DOHH2 (cell line): Measurements from ENCODE around the gene THSD7A.

Experiments
- H3F3A ChIP-seq: fragments of 200-600 bp; sonication (generic), shearing (Covaris generic); 2 replicates; pipeline ENCODE4 v1.6.0; 2016; ENCODE audit warnings: antibody characterized with exemption, mild to moderate bottlenecking; ENCODE audit not compliant: control insufficient read depth, insufficient read depth
- H3K27ac ChIP-seq: fragments of 200-600 bp; sonication (generic); 2 replicates; pipeline ENCODE4 v1.5.1; 2014; ENCODE audit warnings: low read depth, mild to moderate bottlenecking, low read length, moderate library complexity
- H3K27me3 ChIP-seq: fragments of 200-600 bp; sonication (generic); 2 replicates; pipeline ENCODE4 v1.6.1; 2014; ENCODE audit warnings: mild to moderate bottlenecking, low read length, mixed read lengths; ENCODE audit not compliant: control insufficient read depth
- H3K36me3 ChIP-seq: fragments of 200-600 bp; sonication (generic); 2 replicates; pipeline ENCODE4 v1.6.1; 2014; ENCODE audit warnings: mild to moderate bottlenecking, low read length, moderate library complexity, mixed read lengths; ENCODE audit not compliant: control insufficient read depth
- H3K4me1 ChIP-seq: fragments of 200-600 bp; sonication (generic); 2 replicates; pipeline ENCODE4 v1.6.1; 2014; ENCODE audit warnings: mild to moderate bottlenecking, low read length, mixed read lengths; ENCODE audit not compliant: control insufficient read depth
- H3K4me2 ChIP-seq: fragments of 200-600 bp; sonication (generic); 2 replicates; pipeline ENCODE4 v1.6.0; 2014; ENCODE audit warnings: mild to moderate bottlenecking, low read length, moderate library complexity
- H3K4me3 ChIP-seq: fragments of 200-600 bp; sonication (generic); 2 replicates; pipeline ENCODE4 v1.5.1; 2014; ENCODE audit warnings: mild to moderate bottlenecking, low read length, mixed read lengths
- H3K79me2 ChIP-seq: fragments of 200-600 bp; sonication (generic); 2 replicates; pipeline ENCODE4 v1.6.1; 2014; ENCODE audit warnings: mild to moderate bottlenecking, low read length, mixed read lengths; ENCODE audit not compliant: control insufficient read depth
- H3K9me2 ChIP-seq: fragments of 200-600 bp; sonication (generic); replicated peaks from 2 replicates; pipeline ENCODE4 v1.6.1; 2014; ENCODE audit warnings: mild to moderate bottlenecking, low read length, mixed read lengths; ENCODE audit not compliant: control insufficient read depth
- H3K9me3 ChIP-seq: fragments of 200-600 bp; sonication (generic); 2 replicates; pipeline ENCODE4 v1.6.1; 2014; ENCODE audit warnings: antibody characterized with exemption, low read length, mixed read lengths; ENCODE audit not compliant: control insufficient read depth, insufficient read depth
- H4K20me1 ChIP-seq: fragments of 200-600 bp; sonication (generic); 2 replicates; pipeline ENCODE4 v1.6.0; 2014; ENCODE audit warnings: low read depth, mild to moderate bottlenecking, antibody characterized with exemption, low read length, moderate library complexity; ENCODE audit not compliant: control insufficient read depth, insufficient read depth
- CTCF ChIP-seq: fragments of 200-600 bp; sonication (generic); IDR thresholded peaks from one replicate; pipeline ENCODE4 v1.5.1; 2014; ENCODE audit warnings: antibody characterized with exemption, mild to moderate bottlenecking, low read depth, low read length; ENCODE audit not compliant: poor library complexity, severe bottlenecking
- EZH2phosphoT487 ChIP-seq: fragments of 200-600 bp; sonication (generic); IDR thresholded peaks from 2 replicates; pipeline ENCODE4 v1.6.1; 2017; ENCODE audit warnings: borderline replicate concordance, mild to moderate bottlenecking, antibody characterized with exemption, low read length, moderate library complexity, mixed read lengths

Gene THSD7A

GRCh38 chr7:11833431-11833830, 1.4 kb upstream of the THSD7A start:
- no peak for TF ChIP-seq EZH2phosphoT487
- no peak for TF ChIP-seq CTCF
- no peaks in the 10 kb centered on the region for H3K36me3 ChIP-seq
- H3K4me2 ChIP-seq = no peak overlapping the region

GRCh38 chr7:11831156-11831735, 752 bp downstream of the THSD7A start:
- no peaks in the 10 kb centered on the region for H3K4me1 ChIP-seq
- no peak overlapping the region for H3K4me3 ChIP-seq
- H3K9me2 ChIP-seq = no peaks in the 10 kb centered on the region
- H3K27ac ChIP-seq = no peak overlapping the region
- no peak overlapping the region for H3K4me2 ChIP-seq
- TF ChIP-seq EZH2phosphoT487 (no peak), CTCF (no peak)
- H3K9me3 ChIP-seq = no peaks in the 10 kb centered on the region
- no peaks in the 10 kb centered on the region for H3K27me3 ChIP-seq
- no peaks in the 10 kb centered on the region for H3F3A ChIP-seq
- H3K36me3 ChIP-seq = no peaks in the 10 kb centered on the region
- no peaks in the 10 kb centered on the region for H4K20me1 ChIP-seq
- no peaks in the 10 kb centered on the region for H3K79me2 ChIP-seq

More at GRCh38 chr7:11833431-11833830, 1.4 kb upstream of the THSD7A start:
- no peaks in the 10 kb centered on the region for H3K9me2 ChIP-seq
- no peaks in the 10 kb centered on the region for H3K4me1 ChIP-seq
- H4K20me1 ChIP-seq = no peaks in the 10 kb centered on the region
- no peaks in the 10 kb centered on the region for H3F3A ChIP-seq
- H3K27me3 ChIP-seq = no peaks in the 10 kb centered on the region
- H3K79me2 ChIP-seq = no peaks in the 10 kb centered on the region
- no peak overlapping the region for H3K4me3 ChIP-seq
- no peaks in the 10 kb centered on the region for H3K9me3 ChIP-seq
- H3K27ac ChIP-seq = no peak overlapping the region

- H3K4me3 ChIP-seq = no peak overlapping the region
- H3K79me2 ChIP-seq = no peaks in the 10 kb centered on the region
- H3F3A ChIP-seq = no peaks in the 10 kb centered on the region
- H3K9me2 ChIP-seq = no peaks in the 10 kb centered on the region
- no peaks in the 10 kb centered on the region for H3K36me3 ChIP-seq
- TF ChIP-seq EZH2phosphoT487 (no peak), CTCF (no peak)
- no peaks in the 10 kb centered on the region for H4K20me1 ChIP-seq
- H3K9me3 ChIP-seq = no peaks in the 10 kb centered on the region
- H3K4me1 ChIP-seq = no peaks in the 10 kb centered on the region
- H3K27me3 ChIP-seq = no peaks in the 10 kb centered on the region
- H3K4me2 ChIP-seq = no peak overlapping the region
- no peak overlapping the region for H3K27ac ChIP-seq
These were observed 1.3 kb downstream of the THSD7A start for GRCh38 chr7:11830582-11831155.
